Measurements from ENCODE around the gene PCED1B. TPM values are rescaled to one million over a fixed set of nuclear protein-coding genes. Genes with fewer than 3 reads are reported as not detected.

Gene PCED1B
- total RNA-seq, 1 experiment from 2014 or later, result 6.6 TPM

GRCh38 chr12:47156167-47156736 lies 76.8 kb downstream of the PCED1B start:
- peaks cover 9% of the 10 kb centered on the region; the same call in 1 of the 2 replicates for H3K4me1 Mint-ChIP-seq
- DNase-seq (ENCODE audit: low spot score) (no peak), ATAC-seq (no peak)
- ChIA-PET CTCF (no interaction called here), POLR2A (no interaction called here)
- no peaks in the 10 kb centered on the region for H3K27me3 Mint-ChIP-seq (ENCODE audit: low read depth)
- no peak overlapping the region for H3K27ac Mint-ChIP-seq
- no peak for TF ChIP-seq ATF6 (CRISPR knock-in tag; IDR thresholded peaks at IDR 0.05)
- no peak for TF ChIP-seq MLX (CRISPR knock-in tag; IDR thresholded peaks at IDR 0.05)
- no peak for TF ChIP-seq FOXP1 (CRISPR knock-in tag; IDR thresholded peaks at IDR 0.05; ENCODE audit: borderline replicate concordance)
- TF ChIP-seq NR1H2 (CRISPR knock-in tag; IDR thresholded peaks at IDR 0.05), result no peak
- no peak for TF ChIP-seq JUN (CRISPR knock-in tag; IDR thresholded peaks at IDR 0.05)
- TF ChIP-seq TEAD4 (CRISPR knock-in tag; IDR thresholded peaks at IDR 0.05), result no peak
- TF ChIP-seq STAT6 (CRISPR knock-in tag; conservative IDR thresholded peaks at IDR 0.05; ENCODE audit: low read depth), result no peak
- TF ChIP-seq IRF2 (CRISPR knock-in tag; IDR thresholded peaks at IDR 0.05; ENCODE audit: borderline replicate concordance, low read depth), result no peak
- TF ChIP-seq HMGXB4 (CRISPR knock-in tag; IDR thresholded peaks at IDR 0.05), result no peak
- no peak for TF ChIP-seq ZNF396 (CRISPR knock-in tag; IDR thresholded peaks at IDR 0.05; ENCODE audit: borderline replicate concordance)
- TF ChIP-seq ELF4 (CRISPR knock-in tag; IDR thresholded peaks at IDR 0.05; ENCODE audit: low read depth), result no peak
- no peak for TF ChIP-seq FOXK1 (CRISPR knock-in tag; IDR thresholded peaks at IDR 0.05)
- no peak for TF ChIP-seq GTF2I (CRISPR knock-in tag; conservative IDR thresholded peaks at IDR 0.05)
- no peak for TF ChIP-seq TP53 (CRISPR knock-in tag; IDR thresholded peaks at IDR 0.05)
- no peak for TF ChIP-seq FOXJ3 (CRISPR knock-in tag; IDR thresholded peaks at IDR 0.05; ENCODE audit: borderline replicate concordance)
- peaks cover 14% of the 10 kb centered on the region for H3K36me3 Mint-ChIP-seq
- H3K4me3 Mint-ChIP-seq, result no peak overlapping the region
- peaks cover 30% of the 10 kb centered on the region for H3K9me3 Mint-ChIP-seq

GRCh38 chr12:47158792-47159191 lies 79.4 kb downstream of the PCED1B start:
- Mint-ChIP-seq H3K27me3 (ENCODE audit: low read depth) (no peaks in the 10 kb centered on the region), H3K4me3 (no peak overlapping the region), H3K4me1 (peaks cover 10% of the 10 kb centered on the region; the same call in 1 of the 2 replicates), H3K27ac (no peak overlapping the region), H3K36me3 (peaks cover 5% of the 10 kb centered on the region; the same call in 1 of the 2 replicates), H3K9me3 (peaks cover 18% of the 10 kb centered on the region)
- CTCF ChIA-PET, result no interaction called here
- ATAC-seq, result no peak
- no peak for DNase-seq (ENCODE audit: low spot score)
- POLR2A ChIA-PET, result no interaction called here
- no peak for TF ChIP-seq FOXJ3 (CRISPR knock-in tag; IDR thresholded peaks at IDR 0.05; ENCODE audit: borderline replicate concordance)
- no peak for TF ChIP-seq AR (CRISPR knock-in tag; IDR thresholded peaks at IDR 0.05)
- no peak for TF ChIP-seq ZNF121 (CRISPR knock-in tag; IDR thresholded peaks at IDR 0.05)
- no peak for TF ChIP-seq ARID4B (CRISPR knock-in tag; IDR thresholded peaks at IDR 0.05; ENCODE audit: borderline replicate concordance)
- TF ChIP-seq ZBTB43 (CRISPR knock-in tag; IDR thresholded peaks at IDR 0.05), result no peak
- TF ChIP-seq ZNF396 (CRISPR knock-in tag; IDR thresholded peaks at IDR 0.05; ENCODE audit: borderline replicate concordance), result no peak

Measured in WTC11 (cell line).